Activated CD4-positive, CD25-positive, alpha-beta regulatory T cell treated with anti-CD3 and anti-CD28 coated beads, Interleukin-2, amount 50 U/mL, for 24 hours (primary cell): ENCODE data around the gene VSTM1.
"Not testable (repeated sequence)": the region's sequence is repeated elsewhere in the genome, so short reads cannot be mapped to it uniquely, and the experiment has no call there.

ENCODE experiments used
- ATAC-seq, 2 donors: fragments of 150-1000 bp; cut with Tn5 transposase; one replicate each; pipeline ENCODE4 v1.10.0; 2021; ENCODE audit warnings: mild to moderate bottlenecking in 1 of 2, moderate library complexity in 1 of 2

VSTM1 gene, protein sequence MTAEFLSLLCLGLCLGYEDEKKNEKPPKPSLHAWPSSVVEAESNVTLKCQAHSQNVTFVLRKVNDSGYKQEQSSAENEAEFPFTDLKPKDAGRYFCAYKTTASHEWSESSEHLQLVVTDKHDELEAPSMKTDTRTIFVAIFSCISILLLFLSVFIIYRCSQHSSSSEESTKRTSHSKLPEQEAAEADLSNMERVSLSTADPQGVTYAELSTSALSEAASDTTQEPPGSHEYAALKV

DNA sequence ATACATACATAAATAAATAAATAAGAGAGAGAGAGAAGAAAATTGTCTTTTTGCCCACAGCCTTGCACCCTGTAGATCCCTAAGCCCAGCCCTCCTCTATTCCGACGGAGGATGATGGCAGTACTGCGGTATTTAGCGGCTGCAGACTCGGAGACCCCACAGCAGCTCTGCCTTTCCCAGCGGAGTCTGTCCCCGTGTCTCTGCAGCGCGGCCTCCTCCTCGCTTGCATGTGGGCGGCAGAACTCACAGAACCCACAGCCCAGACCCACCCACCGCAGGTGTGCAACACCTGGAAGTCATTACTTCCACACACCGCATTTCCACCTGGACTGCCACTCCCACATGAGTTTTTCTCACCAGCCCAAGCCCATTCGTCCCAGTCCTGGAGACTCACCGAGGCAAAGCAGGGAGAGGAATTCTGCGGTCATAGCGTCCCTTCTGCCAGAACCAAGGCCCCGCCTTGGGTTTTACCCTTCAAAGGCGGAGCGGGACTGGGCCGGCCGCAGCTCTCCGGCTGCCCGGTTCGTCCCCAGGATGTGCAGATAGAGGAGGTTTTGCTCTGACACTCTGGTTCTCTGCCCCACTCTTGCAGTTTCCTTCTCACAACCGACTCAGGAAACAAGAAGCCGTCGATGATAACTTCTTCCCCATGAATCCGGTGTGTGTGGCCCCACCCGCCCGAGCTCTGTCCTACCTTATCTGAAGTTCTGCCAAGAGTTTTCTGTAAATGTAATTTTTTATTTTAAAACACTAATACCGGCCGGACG is at the start of gene VSTM1:
Gene VSTM1 (minus strand): TSS at position 548 of the 767 bp plus-strand sequence. CDS start 120 bp downstream, at position 428.
- no peak for ATAC-seq

DNA sequence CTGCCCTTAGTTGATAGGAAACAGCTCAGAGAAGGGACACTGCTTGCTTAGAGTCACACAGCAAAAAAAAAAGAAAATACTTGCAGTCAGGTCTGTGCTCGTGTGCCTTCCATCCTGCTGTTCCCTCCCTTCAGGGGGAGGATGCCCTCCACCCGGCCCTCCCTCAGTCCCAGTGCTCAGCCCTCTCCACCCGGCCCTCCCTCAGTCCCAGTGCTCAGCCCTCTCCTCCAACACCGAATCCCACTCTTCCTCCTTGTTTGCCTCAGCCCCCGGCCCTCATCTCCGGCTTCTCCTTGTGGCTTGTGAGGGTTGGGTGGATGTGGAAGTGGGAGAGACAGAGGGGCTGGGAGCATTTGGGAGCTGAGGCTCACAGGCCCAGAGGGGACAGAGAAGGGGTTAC is 46.0 kb upstream of the VSTM1 start:
- no peak for ATAC-seq

DNA sequence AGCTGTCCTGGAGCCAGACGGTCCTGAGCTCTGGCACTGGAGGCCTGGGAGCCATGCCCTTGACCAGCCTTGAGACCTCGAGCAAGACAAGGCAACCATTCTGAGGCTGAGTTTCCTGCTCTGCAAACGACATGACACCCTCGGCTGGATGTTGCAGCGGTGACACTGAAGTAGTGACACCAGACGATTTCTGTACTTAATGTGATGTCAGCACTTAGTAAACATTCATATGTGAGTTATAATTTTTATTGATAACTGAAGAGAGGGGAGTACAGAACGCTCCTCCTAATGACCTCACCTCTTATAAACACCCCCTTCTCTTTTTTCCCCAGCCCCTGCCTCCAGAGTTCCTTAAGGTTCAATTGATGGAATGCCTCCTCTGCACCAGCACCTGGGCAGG is 44.8 kb upstream of the VSTM1 start:
- no peak for ATAC-seq

DNA sequence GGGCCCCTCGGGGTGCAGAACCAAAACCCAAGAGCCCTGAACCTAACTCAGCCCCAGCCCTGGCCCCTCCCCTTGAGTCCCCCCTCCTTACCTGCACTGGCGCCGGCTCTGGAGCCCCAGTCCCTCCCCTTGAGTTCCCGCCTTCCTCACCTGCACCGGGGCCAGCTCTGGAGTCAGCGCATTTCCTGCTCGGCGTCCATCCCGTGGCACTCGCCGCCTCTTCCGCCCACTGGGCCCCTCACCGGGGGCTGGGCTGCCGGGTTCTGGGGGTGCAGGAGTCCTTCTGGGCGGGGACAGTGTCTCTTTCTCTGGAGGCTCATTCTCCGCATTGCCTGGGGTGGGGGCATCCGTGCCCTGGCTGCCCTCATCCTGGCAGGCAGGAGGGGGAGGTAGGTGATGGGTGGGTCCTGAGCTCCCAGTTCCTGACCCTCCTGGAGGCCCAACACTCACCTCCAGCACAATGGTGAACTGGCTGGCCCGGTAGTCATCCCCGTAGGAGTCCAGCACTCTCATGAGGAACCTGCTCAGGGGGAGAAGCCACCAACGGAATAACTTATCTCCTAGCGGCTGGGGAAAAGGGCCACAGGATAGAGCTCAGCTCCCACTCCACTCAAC is 44.3 kb upstream of the VSTM1 start:
- no peak for ATAC-seq

DNA sequence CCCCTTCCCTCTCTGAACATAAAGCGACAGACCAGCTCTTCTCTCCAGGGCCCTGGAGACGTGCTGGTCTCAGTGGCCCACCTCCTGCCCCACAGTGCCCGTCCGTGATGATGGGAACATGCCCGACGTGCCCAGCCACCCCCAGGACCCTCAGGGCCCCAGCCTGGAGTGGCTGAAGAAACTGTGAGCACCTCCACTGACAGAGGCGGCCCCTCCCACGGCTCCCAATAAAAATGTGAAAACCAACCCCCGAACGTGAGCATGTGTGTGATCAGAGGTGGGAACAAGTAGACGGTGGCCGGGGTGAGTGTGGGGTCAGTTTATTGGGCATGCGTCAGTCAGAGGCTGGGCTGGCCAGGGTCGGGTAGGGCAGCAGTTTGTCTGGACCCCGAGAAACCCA is 43.0 kb upstream of the VSTM1 start:
- ATAC-seq, result no peak

DNA sequence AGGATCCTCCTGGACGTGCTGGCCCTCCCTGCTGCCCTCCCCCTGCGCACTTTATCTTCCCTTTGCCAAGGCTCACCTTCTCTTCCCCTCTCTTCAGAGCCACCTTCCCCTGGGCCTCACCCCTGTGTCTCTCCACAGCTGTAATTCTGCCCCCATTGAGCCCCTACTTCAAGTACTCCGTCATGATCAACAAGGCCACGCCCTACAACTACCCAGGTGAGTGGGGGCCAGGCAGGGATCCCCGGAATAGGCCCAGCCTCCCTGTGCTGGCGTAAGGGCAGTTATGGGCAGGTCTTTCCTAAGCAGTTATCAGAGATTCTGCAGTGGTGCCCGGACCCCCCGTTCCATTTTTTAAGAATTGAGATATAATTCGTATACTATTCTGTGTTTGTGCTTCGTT is 42.1 kb upstream of the VSTM1 start:
- no peak for ATAC-seq

DNA sequence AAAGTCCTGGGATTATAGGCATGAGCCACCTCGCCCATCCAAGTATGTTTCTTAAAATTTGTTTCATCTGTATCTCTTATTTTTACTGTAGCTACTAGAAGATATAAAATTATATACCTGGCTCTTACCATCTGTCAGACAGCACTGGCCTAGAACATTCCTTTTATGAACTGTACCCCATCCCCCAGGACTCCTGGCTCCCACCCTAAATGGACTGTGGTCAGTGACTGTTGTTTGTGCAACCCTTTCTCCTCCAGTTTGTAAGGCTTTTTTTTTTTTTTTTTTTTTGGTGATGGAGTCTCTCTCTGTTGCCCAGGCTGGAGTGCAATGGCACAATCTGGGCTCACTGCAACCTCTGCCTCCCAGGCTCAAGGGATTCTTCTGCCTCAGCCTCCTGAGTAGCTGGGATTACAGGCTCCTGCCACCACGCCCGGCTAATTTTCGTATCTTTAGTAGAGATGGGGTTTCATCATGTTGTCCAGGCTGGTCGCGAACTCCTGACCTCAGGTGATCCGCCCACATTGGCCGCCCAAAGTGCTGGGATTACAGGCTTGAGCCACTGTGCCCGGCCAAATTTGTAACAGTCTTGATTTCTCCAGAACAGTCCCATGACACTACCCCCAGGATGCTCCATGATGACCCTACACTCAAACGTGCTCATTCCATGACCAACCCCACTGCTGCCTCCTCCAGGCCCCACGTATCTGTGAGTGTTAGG is 41.5 kb upstream of the VSTM1 start:
- ATAC-seq, result no peak

DNA sequence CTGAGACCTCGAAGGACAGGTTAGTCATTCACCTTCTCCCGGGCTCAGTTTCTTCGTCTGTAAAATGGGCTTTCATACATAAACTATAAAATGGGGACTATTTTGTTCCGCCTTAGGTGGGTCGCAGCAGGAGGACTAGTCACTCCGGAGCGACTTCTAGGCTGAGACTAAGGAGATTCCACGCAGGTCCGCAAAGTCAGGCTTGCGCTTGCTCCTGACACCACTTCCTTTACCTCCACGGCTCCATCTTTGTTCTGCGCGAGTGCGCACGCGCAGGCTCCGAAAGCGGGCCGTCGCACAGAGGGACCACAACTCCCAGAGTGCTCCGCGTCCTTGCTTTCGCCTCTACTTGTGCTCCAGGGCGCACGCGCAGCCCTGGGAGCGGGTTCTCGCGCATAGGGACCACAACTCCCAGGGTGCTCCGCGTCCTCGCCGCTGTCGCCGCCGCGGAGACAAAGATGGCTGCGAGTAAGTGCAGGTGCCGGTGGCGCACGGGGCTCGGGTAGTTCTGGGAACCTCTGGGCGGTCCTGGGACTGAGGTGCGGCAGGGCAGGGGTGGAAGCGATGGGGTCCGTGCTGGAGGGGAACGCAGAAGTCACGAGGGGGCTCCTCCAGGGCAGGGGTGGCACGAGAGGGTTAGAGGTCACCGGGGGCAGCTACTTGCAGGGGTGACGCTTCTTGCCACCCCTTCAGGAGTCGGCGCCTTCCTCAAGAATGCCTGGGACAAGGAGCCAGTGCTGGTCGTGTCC is 38.9 kb upstream of the VSTM1 start, which contains the start of gene NDUFA3:
Gene NDUFA3 (plus strand): TSS at position 435 of the 749 bp plus-strand sequence. CDS start 24 bp downstream, at position 459.
- ATAC-seq, result peak; percentile 99 to 100

DNA sequence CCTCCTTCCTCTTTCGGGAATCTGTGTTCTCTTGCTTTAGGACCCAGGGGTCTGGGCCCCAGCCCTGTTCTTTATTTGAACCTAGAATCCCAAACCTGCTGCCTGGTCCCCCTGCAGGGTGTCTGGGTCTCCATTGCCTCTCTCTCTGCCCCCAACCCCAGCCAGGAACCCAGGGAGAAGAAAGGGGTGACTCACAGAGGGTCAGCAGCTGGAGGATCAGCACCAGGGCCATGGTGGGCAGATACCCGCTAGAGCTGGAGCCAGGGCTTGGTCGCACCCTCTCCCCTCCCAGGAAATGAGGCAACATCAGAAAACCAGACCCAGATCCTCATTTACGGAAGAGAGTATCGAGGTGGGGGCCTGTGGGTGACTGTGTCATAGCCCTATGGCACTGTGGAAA is 36.9 kb upstream of the VSTM1 start, which contains the start of gene OSCAR:
Gene OSCAR (minus strand): TSS at position 243 of the 400 bp plus-strand sequence. CDS start 11 bp downstream, at position 232.
- no peak for ATAC-seq

DNA sequence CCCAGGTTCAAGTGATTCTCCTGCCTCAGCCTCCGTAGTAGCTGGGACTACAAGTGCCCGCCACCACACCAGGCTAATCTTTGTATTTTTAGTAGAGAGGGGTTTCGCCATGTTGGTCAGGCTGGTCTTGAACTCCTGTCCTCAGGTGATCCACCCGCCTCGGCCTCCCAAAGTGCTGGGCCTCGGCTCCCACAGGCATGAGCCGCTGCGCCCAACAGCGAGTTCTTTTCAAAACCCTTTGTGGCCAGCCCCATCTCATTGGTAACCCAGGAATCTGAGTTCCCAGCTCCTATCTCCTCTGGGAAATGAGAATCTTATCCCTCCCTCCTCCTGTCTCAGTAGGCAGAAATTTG is 36.2 kb upstream of the VSTM1 start:
- not testable (repeated sequence) for ATAC-seq

DNA sequence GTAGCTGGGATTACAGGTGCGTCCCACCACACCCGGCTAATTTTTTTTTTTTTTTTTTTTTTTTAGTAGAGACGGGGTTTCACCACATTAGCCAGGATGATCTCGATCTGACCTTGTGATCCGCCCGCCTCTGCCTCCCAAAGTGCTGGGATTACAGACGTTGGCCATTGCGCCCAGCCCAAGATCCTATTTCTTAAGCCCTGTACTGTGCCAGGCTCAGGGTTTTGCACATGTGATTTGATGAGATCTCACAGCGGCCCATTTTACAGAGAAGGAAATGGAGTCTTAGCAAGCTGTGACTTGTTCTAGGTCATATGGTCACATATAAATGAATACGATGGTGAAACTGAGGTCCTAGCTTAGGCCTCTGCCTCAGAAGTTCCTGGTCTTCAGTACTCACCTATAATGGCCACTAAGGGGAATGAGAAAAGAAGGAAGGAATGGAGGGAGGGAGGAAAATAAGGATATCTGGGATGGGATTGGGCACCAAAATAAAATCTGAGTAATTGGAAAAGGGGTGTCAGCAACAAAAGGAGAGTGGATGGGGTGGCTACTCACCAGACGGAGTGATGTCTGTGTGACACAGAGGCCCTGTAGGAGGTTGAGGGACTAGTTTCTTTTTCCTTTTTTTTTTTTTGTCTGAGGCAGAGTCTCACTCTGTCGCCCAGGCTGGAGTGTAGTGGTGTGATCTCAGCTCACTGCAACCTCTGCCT is 35.6 kb upstream of the VSTM1 start:
- no peak for ATAC-seq

DNA sequence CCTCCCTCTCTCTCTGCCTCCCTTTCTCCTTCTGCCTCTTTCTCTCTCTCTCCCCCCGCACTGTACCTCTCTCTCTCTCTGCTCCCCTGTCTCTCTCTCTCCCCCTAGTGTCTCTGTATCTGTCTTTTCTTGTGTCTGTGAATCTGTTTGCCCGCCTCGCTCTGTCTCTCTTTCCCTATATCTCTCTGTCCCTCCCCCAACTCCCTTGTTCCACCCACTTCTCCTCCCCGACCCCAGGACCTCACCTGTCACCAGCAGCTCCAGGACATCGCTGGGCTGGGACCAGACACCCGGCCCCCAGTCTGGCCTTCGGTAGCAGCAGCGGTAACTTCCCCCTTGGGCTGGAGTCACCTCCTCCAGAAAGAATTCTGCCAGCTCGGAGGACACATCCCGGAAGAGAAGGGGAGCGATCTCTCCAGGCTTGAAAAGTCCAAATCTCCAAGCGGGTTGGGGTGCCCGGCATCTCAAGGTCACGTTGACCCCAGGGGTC is 33.0 kb upstream of the VSTM1 start:
- ATAC-seq, result peak in 1 of 2 donors; percentile 53

DNA sequence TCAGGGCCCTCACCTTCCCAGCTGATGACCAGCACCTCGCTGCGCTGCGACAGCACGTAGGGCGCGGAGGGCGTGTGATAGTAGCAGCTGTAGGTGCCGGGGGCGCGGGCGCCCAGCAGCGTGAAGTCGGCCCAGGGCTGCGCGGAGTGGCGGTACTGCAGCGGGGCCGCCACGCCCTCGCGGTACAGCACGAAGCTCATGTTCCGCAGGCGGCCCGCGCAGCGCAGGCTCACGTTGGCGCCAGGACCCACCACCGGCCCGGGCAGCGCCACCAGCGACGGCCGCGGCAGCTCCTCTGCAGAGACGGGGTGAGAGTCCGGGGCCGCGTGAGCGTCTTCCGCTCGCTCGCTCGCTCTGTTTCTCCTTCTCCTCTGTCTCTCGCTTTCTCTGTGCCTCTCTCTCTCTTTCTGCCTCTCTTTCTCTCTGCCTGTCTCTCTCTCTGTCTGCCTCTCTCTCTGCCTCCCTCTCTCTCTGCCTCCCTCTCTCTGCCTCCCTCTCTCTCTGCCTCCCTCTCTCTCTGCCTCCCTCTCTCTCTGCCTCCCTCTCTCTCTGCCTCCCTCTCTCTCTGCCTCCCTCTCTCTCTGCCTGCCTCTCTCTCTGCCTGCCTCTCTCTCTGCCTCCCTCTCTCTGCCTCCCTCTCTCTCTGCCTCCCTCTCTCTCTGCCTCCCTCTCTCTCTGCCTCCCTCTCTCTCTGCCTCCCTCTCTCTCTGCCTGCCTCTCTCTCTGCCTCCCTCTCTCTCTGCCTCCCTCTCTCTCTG is 32.3 kb upstream of the VSTM1 start:
- peak; percentile 78 to 91 for ATAC-seq

DNA sequence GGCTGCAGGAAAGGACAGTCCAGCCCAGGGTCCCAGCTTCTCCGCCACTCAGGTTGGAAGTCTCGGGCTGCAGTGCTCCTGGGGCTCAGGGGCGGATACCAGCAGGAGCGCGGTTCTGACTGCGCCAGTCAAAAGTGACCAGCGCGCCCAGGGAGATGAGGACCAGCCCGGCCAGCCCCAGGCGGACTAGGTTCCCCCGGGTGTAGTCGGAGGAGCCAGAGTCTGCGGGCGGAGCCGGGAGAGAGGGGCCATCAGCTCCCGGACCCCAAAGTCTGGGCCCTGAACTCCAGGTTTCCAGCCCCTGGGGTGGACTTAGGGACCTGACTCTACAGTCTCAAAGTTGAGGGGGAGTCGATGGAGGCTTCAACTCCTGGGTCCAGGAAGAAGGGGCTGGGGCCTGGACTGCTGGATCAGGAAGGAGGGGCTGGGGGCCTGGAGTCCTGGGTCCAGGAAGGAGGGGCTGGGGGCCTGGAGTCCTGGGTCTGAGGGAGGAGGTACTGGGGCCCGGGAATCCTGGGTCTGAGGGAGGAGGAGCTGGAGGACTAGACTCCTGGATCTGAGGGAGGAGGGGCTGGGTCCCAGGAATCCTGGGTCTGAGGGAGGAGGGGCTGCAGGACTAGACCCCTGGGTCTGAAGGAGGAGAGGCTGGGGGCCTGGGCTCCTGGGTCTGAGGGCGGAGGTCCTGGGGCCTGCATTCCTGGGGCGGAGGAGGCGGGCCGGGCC is 31.6 kb upstream of the VSTM1 start:
- no peak for ATAC-seq

DNA sequence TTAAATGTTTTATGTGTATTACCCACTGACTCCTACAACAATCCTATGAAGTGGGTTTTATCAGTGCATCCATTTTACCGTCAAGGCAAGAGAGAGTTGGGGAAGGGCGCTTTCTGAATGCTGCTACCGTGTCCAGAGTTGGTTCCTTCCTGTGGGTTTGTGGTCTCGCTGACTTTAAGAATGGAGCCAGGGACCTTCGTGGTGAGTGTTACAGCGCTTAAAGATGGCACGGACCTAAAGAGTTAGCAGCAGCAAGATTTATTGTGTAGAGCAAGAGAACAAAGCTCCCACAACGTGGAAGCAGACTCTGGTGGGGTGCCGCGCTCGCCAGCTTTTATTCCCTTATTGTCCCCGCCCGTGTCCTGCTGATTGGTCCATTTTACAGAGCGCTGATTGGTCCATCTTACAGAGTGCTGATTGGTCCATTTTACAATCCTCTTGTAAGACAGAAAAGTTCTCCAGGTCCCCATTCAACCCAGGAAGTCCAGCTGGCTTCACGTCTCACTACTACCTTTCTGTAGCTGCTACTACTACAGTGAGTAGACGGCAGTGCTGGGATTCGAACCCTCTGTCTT is 30.8 kb upstream of the VSTM1 start:
- no peak for ATAC-seq

DNA sequence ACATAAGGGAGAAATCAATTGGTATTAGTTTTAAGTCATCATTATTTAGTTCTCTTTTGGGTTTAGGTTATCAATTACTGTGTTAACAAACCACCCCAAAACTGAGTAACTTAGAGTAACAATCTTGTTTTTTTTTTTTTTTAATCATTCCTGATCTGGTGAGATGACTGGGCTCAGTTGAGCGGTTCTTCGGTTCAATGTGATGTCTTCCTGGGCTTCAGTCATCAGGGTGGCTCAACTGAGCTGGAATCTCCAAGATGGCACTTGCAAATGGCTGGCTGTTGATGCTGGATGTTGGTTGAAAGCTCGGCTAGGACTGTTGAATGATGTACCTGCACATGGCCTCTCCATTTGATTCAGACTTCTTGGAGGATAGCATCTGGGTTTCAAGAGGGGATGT is 20.7 kb upstream of the VSTM1 start:
- ATAC-seq, result no peak

DNA sequence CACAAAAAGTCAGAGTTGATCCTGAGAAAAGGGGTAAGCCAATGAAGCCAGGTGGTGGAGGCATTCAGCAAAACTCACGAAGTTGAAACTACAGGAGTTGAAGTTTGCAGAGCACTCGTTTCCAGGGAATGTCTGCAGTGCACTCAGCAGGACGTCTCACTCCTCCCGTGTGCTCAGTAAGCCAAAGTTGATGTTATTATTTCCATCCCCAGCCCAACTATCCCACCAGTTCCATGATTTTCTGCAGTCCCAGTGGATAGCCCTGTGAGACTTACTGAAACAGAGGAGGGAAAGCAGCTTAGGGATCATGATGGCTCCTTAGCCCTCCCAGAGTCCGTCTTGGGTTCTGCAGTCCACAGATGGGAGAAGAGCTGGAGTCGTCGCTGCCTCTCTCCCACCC is 17.3 kb upstream of the VSTM1 start, which contains the start of gene TARM1:
Gene TARM1 (minus strand): TSS at position 334 of the 400 bp plus-strand sequence. CDS start 25 bp downstream, at position 309.
- no peak for ATAC-seq

DNA sequence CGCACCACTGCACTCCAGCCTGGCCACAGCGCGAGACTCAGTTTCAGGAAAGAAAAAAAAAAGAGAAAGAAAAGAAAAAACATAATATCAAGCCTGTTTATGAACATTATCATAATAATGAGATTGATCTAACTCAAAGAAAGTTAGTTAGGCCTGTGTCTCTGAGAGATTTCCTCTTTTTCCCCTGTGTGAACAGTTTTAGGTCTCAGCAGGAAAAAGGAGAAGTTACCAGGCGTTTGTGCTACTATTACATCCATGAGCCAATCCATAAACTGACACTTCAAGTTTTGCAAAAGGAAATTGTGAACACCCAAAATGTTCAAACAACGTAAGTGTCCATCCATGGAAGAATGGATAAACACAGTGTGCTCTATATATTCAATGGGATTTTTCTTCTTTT is 13.6 kb upstream of the VSTM1 start:
- ATAC-seq, result no peak

DNA sequence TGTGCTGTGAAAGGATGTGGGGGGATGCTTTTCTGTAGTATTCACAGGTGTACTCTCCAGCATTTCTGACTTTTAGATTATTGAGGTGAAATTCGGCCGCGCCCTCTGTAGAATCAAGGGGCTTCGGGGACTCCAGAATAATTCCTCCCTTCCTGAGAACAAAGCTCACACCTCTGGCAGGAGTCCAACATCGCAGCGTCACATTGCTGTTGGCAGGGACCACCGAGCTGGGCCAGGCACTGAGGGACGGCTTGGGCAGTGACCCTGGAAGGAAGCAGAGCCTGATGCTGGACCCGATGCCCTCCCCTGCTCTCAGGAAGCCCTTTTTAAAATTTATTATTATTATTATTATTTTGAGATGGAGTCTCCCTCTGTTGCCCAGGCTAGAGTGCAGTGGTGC is 11.2 kb upstream of the VSTM1 start:
- ATAC-seq, result no peak

DNA sequence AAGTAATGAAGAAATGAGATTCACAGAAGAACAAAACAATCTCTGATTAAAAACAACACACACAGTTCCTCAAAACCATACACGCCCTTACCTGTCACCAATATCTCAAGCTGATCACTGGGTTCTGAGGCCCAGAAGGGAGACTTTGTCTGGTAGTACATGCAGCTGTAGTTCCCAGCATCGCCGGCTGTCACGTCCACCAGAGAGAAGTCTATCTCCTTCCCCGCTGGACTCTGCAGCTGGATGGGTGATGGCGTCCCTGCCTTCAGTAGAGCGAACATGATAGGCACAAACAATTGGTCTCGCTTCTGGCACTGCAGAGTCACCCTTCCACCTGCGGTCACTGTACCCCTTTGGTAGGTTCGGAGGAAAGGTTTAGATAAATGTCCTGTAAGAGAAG is 10.1 kb upstream of the VSTM1 start:
- no peak for ATAC-seq
